Mesothelial cell of epicardium (in vitro differentiated cells): ENCODE results near the gene PALM2AKAP2. TPM values are rescaled to one million over a fixed set of nuclear protein-coding genes. Genes with fewer than 3 reads are reported as not detected.

Experiments used
- DNase-seq, 2 experiments: peaks; one replicate each; pipeline ENCODE4 v3.0.0; 2021; ENCODE audit warnings: low spot score in 2 of 2; ENCODE audit not compliant: unreplicated experiment in 2 of 2
- H3K27ac Mint-ChIP-seq: 2 replicates; pipeline ENCODE4 v1.8.0; 2021; ENCODE audit warnings: mixed read lengths
- H3K27me3 Mint-ChIP-seq: 2 replicates; pipeline ENCODE4 v1.8.0; 2021; ENCODE audit warnings: low read depth, mixed read lengths
- H3K36me3 Mint-ChIP-seq: 2 replicates; pipeline ENCODE4 v1.8.0; 2021; ENCODE audit warnings: mixed read lengths
- H3K4me1 Mint-ChIP-seq: 2 replicates; pipeline ENCODE4 v1.8.0; 2021; ENCODE audit warnings: mixed read lengths
- H3K4me3 Mint-ChIP-seq: 2 replicates; pipeline ENCODE4 v1.8.0; 2021; ENCODE audit warnings: mild to moderate bottlenecking, moderate library complexity, mixed read lengths
- H3K9me3 Mint-ChIP-seq: 2 replicates; pipeline ENCODE4 v1.8.0; 2021; ENCODE audit warnings: mixed read lengths
- total RNA-seq: library from RNA; stranded (reverse); gene quantifications from 3 replicates; pipeline ENCODE4 v1.2.1, GENCODE V29; 2021
- TF ChIP-seq, protein P1 (sequence below): fragments of 200-600 bp; sonication (generic); IDR thresholded peaks from one replicate; pipeline ENCODE4 v1.5.0; 2021; ENCODE audit warnings: antibody characterized with exemption; ENCODE audit not compliant: unreplicated experiment

Gene PALM2AKAP2
- total RNA-seq: 39.7 to 45.1 TPM (median 43.6 TPM) in 3 replicates

DNA sequence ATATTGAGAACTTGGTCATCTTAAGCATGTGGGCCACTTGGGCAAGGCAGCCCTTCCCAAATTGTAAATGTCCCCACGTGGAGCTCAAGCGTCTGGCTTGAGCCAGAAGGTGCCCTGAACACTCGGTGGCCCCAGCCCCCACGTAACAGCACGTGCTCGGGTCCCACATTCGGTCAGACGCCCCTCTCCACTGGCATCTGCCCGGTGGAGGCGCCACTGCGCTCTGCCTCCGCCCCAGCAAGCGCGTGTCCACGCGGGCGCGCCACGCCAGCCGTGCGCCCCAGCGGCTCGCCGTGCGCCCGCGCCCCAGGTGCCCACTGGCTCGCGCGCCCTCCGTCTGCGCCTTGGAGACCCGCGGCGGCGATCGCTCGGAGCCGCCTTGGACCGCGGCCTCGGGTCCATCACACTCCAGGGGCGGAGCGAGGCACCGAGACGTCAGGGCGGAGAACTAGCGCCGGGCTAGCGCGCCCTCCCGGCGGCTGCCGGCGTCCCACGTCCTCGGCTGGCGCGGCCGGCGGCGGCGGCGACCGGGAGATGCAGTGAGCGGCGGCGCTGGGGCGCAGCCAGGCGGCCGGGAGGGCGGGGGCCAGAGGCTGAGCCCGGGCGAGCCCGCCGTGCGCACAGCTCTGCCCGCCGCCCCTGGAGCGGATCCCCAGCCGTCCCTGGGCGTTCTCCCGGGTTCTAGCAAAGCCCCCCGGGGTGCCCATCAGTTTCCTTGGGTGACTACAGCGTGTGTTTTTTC is at the start of gene PALM2AKAP2:
PALM2AKAP2 (plus strand) TSS at position 488 of the 742 bp plus-strand sequence. CDS start 291 bp downstream, outside the sequence.
- peak within 1 kb of the TSS; percentile 94 for H3K4me3 Mint-ChIP-seq
- peaks cover 20% of the 10 kb centered on the region for H3K4me1 Mint-ChIP-seq
- no peaks in the 10 kb centered on the region for H3K27me3 Mint-ChIP-seq
- DNase-seq: peak; percentile 53 to 81
- TF ChIP-seq, protein P1, sequence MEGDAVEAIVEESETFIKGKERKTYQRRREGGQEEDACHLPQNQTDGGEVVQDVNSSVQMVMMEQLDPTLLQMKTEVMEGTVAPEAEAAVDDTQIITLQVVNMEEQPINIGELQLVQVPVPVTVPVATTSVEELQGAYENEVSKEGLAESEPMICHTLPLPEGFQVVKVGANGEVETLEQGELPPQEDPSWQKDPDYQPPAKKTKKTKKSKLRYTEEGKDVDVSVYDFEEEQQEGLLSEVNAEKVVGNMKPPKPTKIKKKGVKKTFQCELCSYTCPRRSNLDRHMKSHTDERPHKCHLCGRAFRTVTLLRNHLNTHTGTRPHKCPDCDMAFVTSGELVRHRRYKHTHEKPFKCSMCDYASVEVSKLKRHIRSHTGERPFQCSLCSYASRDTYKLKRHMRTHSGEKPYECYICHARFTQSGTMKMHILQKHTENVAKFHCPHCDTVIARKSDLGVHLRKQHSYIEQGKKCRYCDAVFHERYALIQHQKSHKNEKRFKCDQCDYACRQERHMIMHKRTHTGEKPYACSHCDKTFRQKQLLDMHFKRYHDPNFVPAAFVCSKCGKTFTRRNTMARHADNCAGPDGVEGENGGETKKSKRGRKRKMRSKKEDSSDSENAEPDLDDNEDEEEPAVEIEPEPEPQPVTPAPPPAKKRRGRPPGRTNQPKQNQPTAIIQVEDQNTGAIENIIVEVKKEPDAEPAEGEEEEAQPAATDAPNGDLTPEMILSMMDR: no peak
- no peaks in the 10 kb centered on the region for H3K9me3 Mint-ChIP-seq
- H3K27ac Mint-ChIP-seq: peak within 1 kb of the TSS; percentile 91
- H3K36me3 Mint-ChIP-seq: no peaks in the 10 kb centered on the region

DNA sequence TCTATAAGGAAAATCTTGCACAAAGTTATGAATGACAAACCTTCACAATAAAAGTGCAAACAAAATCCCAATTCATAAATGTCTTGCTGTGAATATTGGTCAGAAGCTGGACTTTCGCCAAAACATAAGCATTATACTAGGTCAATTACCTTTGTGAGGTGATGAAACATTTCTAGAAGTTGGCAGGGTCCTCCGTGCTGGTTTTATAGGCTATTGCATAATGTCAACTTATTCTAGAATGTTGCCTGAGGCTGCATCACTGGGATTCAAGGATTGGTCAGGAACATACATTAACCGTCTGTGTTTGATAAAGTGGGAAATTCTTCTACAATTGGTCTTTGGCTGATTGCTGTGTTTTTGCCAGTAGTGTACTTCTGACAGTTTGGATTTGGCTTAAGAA is 49.8 kb upstream of the PALM2AKAP2 start:
- DNase-seq: no peak
- Mint-ChIP-seq H3K27ac (no peak overlapping the region), H3K4me1 (peaks cover 42% of the 10 kb centered on the region), H3K9me3 (peaks cover 10% of the 10 kb centered on the region), H3K36me3 (no peaks in the 10 kb centered on the region), H3K27me3 (no peaks in the 10 kb centered on the region), H3K4me3 (no peak overlapping the region)
- TF ChIP-seq, protein P1: no peak

DNA sequence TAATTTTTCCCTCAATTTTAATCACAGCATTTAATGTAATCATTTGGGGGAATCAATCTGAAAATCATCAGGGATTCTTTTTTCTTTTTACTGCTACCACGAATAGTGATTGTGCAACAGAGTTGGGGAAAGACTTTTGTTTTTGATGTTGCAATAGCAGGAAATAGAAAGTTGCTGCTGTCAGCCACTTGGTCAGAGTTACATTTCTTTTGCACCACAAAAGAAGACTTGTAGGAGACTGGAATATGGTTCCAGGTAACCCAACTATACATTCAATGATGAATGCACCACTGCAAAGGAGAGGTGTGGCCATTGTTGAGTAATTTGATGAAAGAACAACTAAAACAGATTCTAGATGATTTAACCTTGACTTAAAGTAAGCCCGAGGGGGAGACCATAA is 46.3 kb upstream of the PALM2AKAP2 start:
- H3K4me1 Mint-ChIP-seq: peaks cover 38% of the 10 kb centered on the region

DNA sequence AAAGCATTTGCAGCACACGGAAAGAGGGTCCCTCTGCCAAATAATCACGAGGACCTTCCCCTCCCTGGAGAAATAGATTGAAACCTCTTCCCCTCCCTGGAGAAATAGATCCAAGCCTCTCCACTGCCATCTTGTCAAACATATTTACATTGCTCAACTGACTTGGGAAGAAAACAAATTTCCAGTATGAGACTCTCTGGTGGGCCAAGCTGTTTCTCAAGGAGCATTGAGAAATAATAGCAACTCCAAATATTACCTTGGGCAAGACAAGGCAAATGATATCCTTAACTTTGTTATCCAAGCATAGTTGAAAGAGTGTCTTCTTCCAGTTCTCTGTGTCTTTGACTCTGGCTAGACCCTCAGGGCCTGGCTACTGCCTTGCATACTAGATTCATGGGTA is 45.2 kb upstream of the PALM2AKAP2 start:
- Mint-ChIP-seq H3K27ac (no peak overlapping the region), H3K4me1 (peaks cover 28% of the 10 kb centered on the region), H3K4me3 (no peak overlapping the region), H3K36me3 (no peaks in the 10 kb centered on the region), H3K27me3 (no peaks in the 10 kb centered on the region), H3K9me3 (peaks cover 6% of the 10 kb centered on the region)
- DNase-seq: no peak
- TF ChIP-seq, protein P1: no peak

More for the DNA sequence above, 46.3 kb upstream of the PALM2AKAP2 start:
- no peak for DNase-seq
- Mint-ChIP-seq H3K9me3 (peaks cover 6% of the 10 kb centered on the region), H3K27me3 (no peaks in the 10 kb centered on the region), H3K4me3 (no peak overlapping the region), H3K27ac (no peak overlapping the region), H3K36me3 (no peaks in the 10 kb centered on the region)
- TF ChIP-seq, protein P1: no peak

DNA sequence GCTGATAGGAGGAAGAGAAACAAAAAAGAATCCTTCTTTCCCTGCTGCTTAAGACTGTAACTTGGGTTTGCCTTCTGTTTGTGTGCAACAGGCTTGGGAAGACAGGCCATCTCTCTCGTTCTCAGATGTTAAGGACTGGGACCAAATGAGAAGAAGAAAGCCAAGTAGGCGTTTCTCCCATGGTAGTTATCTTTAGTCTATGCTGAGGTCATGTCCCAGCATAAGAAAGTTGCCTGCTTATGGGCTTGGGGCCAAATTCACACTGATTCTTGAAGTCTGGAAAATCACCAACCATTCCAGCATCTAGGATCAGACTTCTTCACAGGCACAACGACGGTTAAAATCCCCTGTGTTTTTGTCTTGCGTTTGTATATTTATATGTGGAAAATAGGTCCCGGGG is 44.2 kb upstream of the PALM2AKAP2 start:
- H3K27me3 Mint-ChIP-seq: no peaks in the 10 kb centered on the region
- no peak overlapping the region for H3K27ac Mint-ChIP-seq
- peaks cover 6% of the 10 kb centered on the region for H3K9me3 Mint-ChIP-seq
- TF ChIP-seq, protein P1: no peak
- H3K4me1 Mint-ChIP-seq: peaks cover 19% of the 10 kb centered on the region
- DNase-seq: no peak
- no peaks in the 10 kb centered on the region for H3K36me3 Mint-ChIP-seq
- H3K4me3 Mint-ChIP-seq: no peak overlapping the region
